Activated T-helper 9 cell treated with anti-CD3 and anti-CD28 coated beads, Interleukin-2, amount 50 U/mL, for 16 hours (primary cell): ENCODE data around the gene SMYD3.
"Not testable (repeated sequence)": the region's sequence is repeated elsewhere in the genome, so short reads cannot be mapped to it uniquely, and the experiment has no call there.

Experiments used
- DNase-seq: peaks from one replicate; pipeline ENCODE4 v3.0.0-alpha.2; 2020; ENCODE audit warnings: low read depth

Gene SMYD3

GRCh38 chr1:246107516-246108277, 399.4 kb downstream of the SMYD3 start:
- DNase-seq: no peak

GRCh38 chr1:246106342-246106763, 400.7 kb downstream of the SMYD3 start:
- DNase-seq: no peak

- DNase-seq: no peak
Observed at GRCh38 chr1:246104927-246105326, 402.2 kb downstream of the SMYD3 start.

GRCh38 chr1:246099570-246099969, 407.5 kb downstream of the SMYD3 start:
- DNase-seq: no peak

- no peak for DNase-seq
Observed at GRCh38 chr1:246096356-246096755, 410.7 kb downstream of the SMYD3 start.

- DNase-seq: no peak
Observed at GRCh38 chr1:246095443-246095842, 411.6 kb downstream of the SMYD3 start.

- no peak for DNase-seq
Observed at GRCh38 chr1:246093230-246093629, 413.8 kb downstream of the SMYD3 start.

GRCh38 chr1:246092136-246092535, 414.9 kb downstream of the SMYD3 start:
- no peak for DNase-seq

GRCh38 chr1:246091477-246091876, 415.6 kb downstream of the SMYD3 start:
- no peak for DNase-seq

GRCh38 chr1:246086191-246086590, 420.9 kb downstream of the SMYD3 start:
- DNase-seq: no peak

GRCh38 chr1:246083416-246083815, 423.7 kb downstream of the SMYD3 start:
- no peak for DNase-seq

- no peak for DNase-seq
Observed at GRCh38 chr1:246081856-246082668, 425.0 kb downstream of the SMYD3 start.

- DNase-seq: no peak
Observed at GRCh38 chr1:246081138-246081702, 425.9 kb downstream of the SMYD3 start.

GRCh38 chr1:246080031-246080430, 427.0 kb downstream of the SMYD3 start:
- DNase-seq: no peak

GRCh38 chr1:246078888-246079252, 428.2 kb downstream of the SMYD3 start:
- DNase-seq: no peak

- no peak for DNase-seq
Observed at GRCh38 chr1:246078126-246078887, 428.8 kb downstream of the SMYD3 start.

GRCh38 chr1:246077476-246077875, 429.6 kb downstream of the SMYD3 start:
- DNase-seq: no peak

- DNase-seq: no peak
Observed at GRCh38 chr1:246074421-246074820, 432.7 kb downstream of the SMYD3 start.

GRCh38 chr1:246072456-246072955, 434.6 kb downstream of the SMYD3 start:
- DNase-seq: no peak

- DNase-seq: not testable (repeated sequence)
Observed at GRCh38 chr1:246071981-246072380, 435.1 kb downstream of the SMYD3 start.

- not testable (repeated sequence) for DNase-seq
Observed at GRCh38 chr1:246071561-246071960, 435.5 kb downstream of the SMYD3 start.

- DNase-seq: no peak
Observed at GRCh38 chr1:246069581-246069980, 437.5 kb downstream of the SMYD3 start.
